GM21717 (cell line): ENCODE measurements around the gene GTF3C5.
"Not testable (repeated sequence)": the region's sequence is repeated elsewhere in the genome, so short reads cannot be mapped to it uniquely, and the experiment has no call there.

Experiments
- ATAC-seq: cut with Tn5 transposase; IDR thresholded peaks from one replicate; pipeline ENCODE4 v1.9.1; 2021; ENCODE audit warnings: mild to moderate bottlenecking, moderate library complexity; ENCODE audit not compliant: unreplicated experiment

Gene GTF3C5

GRCh38 chr9:133067813-133068212 lies 37.0 kb downstream of the GTF3C5 start:
- no peak for ATAC-seq

GRCh38 chr9:133068431-133068830 lies 37.6 kb downstream of the GTF3C5 start:
- ATAC-seq: not testable (repeated sequence)

- not testable (repeated sequence) for ATAC-seq
Measured at GRCh38 chr9:133070500-133070961, 39.7 kb downstream of the GTF3C5 start.

- not testable (repeated sequence) for ATAC-seq
Measured at GRCh38 chr9:133070985-133071384, 40.2 kb downstream of the GTF3C5 start.

- ATAC-seq: no peak
Measured at GRCh38 chr9:133071484-133072150, 40.8 kb downstream of the GTF3C5 start.

- ATAC-seq: not testable (repeated sequence)
Measured at GRCh38 chr9:133072210-133072609, 41.4 kb downstream of the GTF3C5 start.

- ATAC-seq: no peak
Measured at GRCh38 chr9:133073086-133074014, 42.6 kb downstream of the GTF3C5 start.

- ATAC-seq: no peak
Measured at GRCh38 chr9:133074111-133074651, 43.4 kb downstream of the GTF3C5 start.

GRCh38 chr9:133075925-133076630 lies 45.3 kb downstream of the GTF3C5 start:
- no peak for ATAC-seq

- ATAC-seq: no peak
Measured at GRCh38 chr9:133076691-133077090, 45.9 kb downstream of the GTF3C5 start.

- ATAC-seq: no peak
Measured at GRCh38 chr9:133078486-133078885, 47.7 kb downstream of the GTF3C5 start.

GRCh38 chr9:133080161-133080560 lies 49.4 kb downstream of the GTF3C5 start:
- no peak for ATAC-seq

- not testable (repeated sequence) for ATAC-seq
Measured at GRCh38 chr9:133080786-133081779, 50.3 kb downstream of the GTF3C5 start.

GRCh38 chr9:133081957-133082644 lies 51.3 kb downstream of the GTF3C5 start:
- not testable (repeated sequence) for ATAC-seq

- ATAC-seq: not testable (repeated sequence)
Measured at GRCh38 chr9:133083688-133084087, 52.9 kb downstream of the GTF3C5 start.

- ATAC-seq: not testable (repeated sequence)
Measured at GRCh38 chr9:133086212-133086860, 55.5 kb downstream of the GTF3C5 start.

- ATAC-seq: no peak
Measured at GRCh38 chr9:133086894-133087293, 56.1 kb downstream of the GTF3C5 start.

- no peak for ATAC-seq
Measured at GRCh38 chr9:133087429-133088145, 56.8 kb downstream of the GTF3C5 start.
